GM12874 (cell line): ENCODE measurements around the gene GNG7.

Experiments used
- CTCF ChIP-seq: IDR thresholded peaks from 2 replicates; pipeline ENCODE4 v1.5.1; 2011; ENCODE audit warnings: low read depth, mild to moderate bottlenecking, control low read depth, low read length, moderate library complexity; ENCODE audit not compliant: insufficient read depth

GNG7 gene

GRCh38 chr19:2523630-2524311 lies 178.7 kb downstream of the GNG7 start:
- TF ChIP-seq CTCF: no peak

GRCh38 chr19:2519482-2519881 lies 183.0 kb downstream of the GNG7 start:
- TF ChIP-seq CTCF: no peak

DNA sequence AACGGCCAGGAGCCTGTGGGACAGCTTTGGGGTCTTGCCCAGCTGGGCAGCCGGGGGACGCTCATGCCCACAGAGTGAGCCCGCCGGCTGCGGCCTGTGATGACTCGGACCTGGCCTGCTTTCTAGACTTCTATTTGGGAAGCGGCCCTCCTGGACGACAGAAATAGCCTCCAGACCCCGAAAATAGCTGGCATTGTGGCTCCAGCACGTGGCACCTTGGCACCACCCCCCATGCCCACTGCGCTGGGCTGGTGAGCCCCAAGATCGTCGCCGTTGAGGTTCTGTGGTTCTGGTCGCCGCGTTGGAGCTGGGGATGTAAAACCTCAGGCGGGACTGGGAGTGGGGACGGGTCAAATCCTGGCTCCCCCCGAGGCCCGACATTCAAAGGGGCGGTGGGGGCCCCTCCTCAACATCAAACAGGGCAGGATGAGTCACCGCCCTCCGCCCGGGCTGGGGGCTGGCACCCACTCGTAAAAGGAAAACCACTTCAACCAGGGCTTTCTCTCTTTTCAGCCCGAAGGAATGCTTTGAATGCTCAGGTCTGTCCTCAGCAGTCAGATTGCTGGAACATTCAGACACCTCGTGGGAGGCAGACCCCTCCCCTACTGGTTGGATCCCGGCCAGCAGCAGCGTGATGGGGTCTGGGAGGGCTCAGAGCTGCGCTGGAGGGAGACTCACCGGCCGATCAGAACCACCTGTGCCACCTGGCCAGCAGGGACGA lies 184.5 kb downstream of the GNG7 start:
- no peak for TF ChIP-seq CTCF

- no peak for TF ChIP-seq CTCF
These were observed 185.8 kb downstream of the GNG7 start for GRCh38 chr19:2516727-2517126.

GRCh38 chr19:2514981-2515518 lies 187.4 kb downstream of the GNG7 start:
- no peak for TF ChIP-seq CTCF

- no peak for TF ChIP-seq CTCF
These were observed 189.7 kb downstream of the GNG7 start for GRCh38 chr19:2512523-2513431.

- no peak for TF ChIP-seq CTCF
These were observed 190.5 kb downstream of the GNG7 start for GRCh38 chr19:2511991-2512390.
